Hepatocyte (in vitro differentiated cells): ENCODE measurements around the gene CCDC148.

Experiments
- CTCF ChIP-seq: fragments of 200-600 bp; sonication (generic); IDR thresholded peaks from 2 replicates; pipeline ENCODE4 v1.5.1; 2016; ENCODE audit warnings: antibody characterized with exemption, mild to moderate bottlenecking; ENCODE audit not compliant: poor library complexity
- EZH2 ChIP-seq: fragments of 200-600 bp; sonication (generic); IDR thresholded peaks from 2 replicates; pipeline ENCODE4 v1.6.1; 2016; ENCODE audit warnings: antibody characterized with exemption, mild to moderate bottlenecking, borderline replicate concordance
- EZH2phosphoT487 ChIP-seq: fragments of 200-600 bp; sonication (generic); IDR thresholded peaks from one replicate; pipeline ENCODE4 v1.6.1; 2018; ENCODE audit warnings: antibody characterized with exemption, mild to moderate bottlenecking, low read depth, moderate library complexity; ENCODE audit not compliant: unreplicated experiment, severe bottlenecking

GRCh38 chr2:158359846-158360245 is 96.7 kb downstream of the CCDC148 start:
- TF ChIP-seq CTCF (no peak), EZH2 (no peak), EZH2phosphoT487 (no peak)
